MG63 (cell line): ENCODE measurements around the gene OR2Y1. TPM values are rescaled to one million over a fixed set of nuclear protein-coding genes. Genes with fewer than 3 reads are reported as not detected.
"Not testable (repeated sequence)": the region's sequence is repeated elsewhere in the genome, so short reads cannot be mapped to it uniquely, and the experiment has no call there.

ENCODE experiments used
- DNase-seq: peaks from one replicate; pipeline ENCODE4 v3.0.0-alpha.2; 2020
- H3K27me3 ChIP-seq: fragments of 250-450 bp; sonication (Bioruptor Pico); 2 replicates; pipeline ENCODE4 v1.5.1; 2020; ENCODE audit warnings: mild to moderate bottlenecking, moderate library complexity
- H3K36me3 ChIP-seq: fragments of 250-450 bp; sonication (Bioruptor Pico); 2 replicates; pipeline ENCODE4 v1.5.1; 2020; ENCODE audit warnings: mild to moderate bottlenecking, moderate library complexity
- H3K4me3 ChIP-seq: fragments of 250-450 bp; sonication (Bioruptor Pico); 2 replicates; pipeline ENCODE4 v1.5.1; 2020; ENCODE audit warnings: mild to moderate bottlenecking, moderate library complexity
- H3K9me3 ChIP-seq: fragments of 250-450 bp; sonication (Bioruptor Pico); 2 replicates; pipeline ENCODE4 v1.5.1; 2020; ENCODE audit warnings: mild to moderate bottlenecking, moderate library complexity
- total RNA-seq: library from RNA; depleted of rRNA; stranded (reverse); fragments of >200 nt; shearing (Covaris generic); gene quantifications from 2 replicates; pipeline ENCODE4 v1.2.3, GENCODE V29; 2014; ENCODE audit warnings: low replicate concordance

The OR2Y1 gene
- total RNA-seq, 1 experiment from 2014 or later: not detected

DNA sequence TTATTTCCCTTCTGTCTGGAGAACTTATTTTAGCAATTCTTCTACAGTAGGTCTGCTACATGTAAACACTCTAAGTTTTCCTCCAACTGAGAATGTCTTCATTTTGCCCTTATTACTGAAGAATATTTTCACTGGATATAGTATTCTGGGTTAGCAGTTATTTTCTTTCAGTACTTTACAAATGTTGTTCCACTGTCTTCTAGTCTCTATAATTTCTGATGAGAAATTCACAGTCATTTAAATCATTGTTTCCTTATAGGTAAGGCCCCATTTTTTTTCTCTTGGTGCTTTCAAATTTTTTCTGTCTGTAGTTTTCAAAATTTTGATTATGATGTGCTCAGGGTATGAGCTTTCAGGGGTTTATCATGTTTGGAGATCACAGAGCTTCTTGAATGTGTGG is 32.0 kb upstream of the OR2Y1 start:
- peaks cover 8% of the 10 kb centered on the region for H3K27me3 ChIP-seq
- H3K36me3 ChIP-seq: no peaks in the 10 kb centered on the region; the same call in 1 of the 2 replicates
- no peak for DNase-seq
- H3K4me3 ChIP-seq: no peak overlapping the region
- peaks cover 6% of the 10 kb centered on the region for H3K9me3 ChIP-seq

DNA sequence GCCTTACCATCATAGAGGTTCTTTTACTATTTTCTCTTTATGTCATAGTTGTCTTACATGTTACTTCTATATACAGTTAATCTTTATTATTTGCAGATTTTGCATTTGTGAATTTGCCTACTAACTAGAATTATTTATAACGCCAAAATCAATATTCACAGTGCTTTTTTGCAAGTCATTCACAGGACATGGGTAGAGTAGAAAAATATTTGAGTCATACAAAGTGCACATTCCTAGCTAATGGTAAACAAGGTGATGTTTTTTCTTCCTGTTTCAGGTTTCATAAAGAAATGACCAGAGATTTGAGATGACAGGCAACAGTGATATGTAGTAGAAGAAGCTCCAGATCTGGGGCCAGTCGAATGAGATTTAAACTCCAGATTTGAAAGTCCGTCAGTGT is 30.0 kb upstream of the OR2Y1 start:
- H3K4me3 ChIP-seq: no peak overlapping the region
- DNase-seq: no peak
- H3K27me3 ChIP-seq: peaks cover 2% of the 10 kb centered on the region; the same call in 1 of the 2 replicates
- peaks cover 6% of the 10 kb centered on the region for H3K9me3 ChIP-seq
- H3K36me3 ChIP-seq: no peaks in the 10 kb centered on the region; the same call in 1 of the 2 replicates

DNA sequence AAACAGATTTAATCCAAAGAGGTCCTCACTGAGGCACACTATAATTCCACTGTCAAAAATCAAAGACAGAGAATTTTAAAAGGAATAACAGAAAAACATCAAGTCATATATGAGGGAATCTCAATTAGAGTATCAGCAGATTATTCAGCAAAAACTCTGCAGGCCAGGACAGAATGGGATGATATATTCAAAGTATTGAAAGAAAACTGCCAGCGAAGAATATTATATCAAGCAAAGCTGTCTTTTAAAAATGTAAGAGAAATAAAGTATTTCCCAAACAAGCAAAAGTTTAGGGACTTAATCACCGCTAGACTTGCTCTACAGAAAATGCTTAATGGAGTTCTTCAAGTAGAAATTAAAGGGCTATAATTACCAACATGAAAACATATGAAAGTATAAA is 15.7 kb upstream of the OR2Y1 start:
- peaks cover 22% of the 10 kb centered on the region for H3K27me3 ChIP-seq
- DNase-seq: no peak
- no peaks in the 10 kb centered on the region for H3K36me3 ChIP-seq
- H3K9me3 ChIP-seq: peaks cover 16% of the 10 kb centered on the region
- no peak overlapping the region for H3K4me3 ChIP-seq

DNA sequence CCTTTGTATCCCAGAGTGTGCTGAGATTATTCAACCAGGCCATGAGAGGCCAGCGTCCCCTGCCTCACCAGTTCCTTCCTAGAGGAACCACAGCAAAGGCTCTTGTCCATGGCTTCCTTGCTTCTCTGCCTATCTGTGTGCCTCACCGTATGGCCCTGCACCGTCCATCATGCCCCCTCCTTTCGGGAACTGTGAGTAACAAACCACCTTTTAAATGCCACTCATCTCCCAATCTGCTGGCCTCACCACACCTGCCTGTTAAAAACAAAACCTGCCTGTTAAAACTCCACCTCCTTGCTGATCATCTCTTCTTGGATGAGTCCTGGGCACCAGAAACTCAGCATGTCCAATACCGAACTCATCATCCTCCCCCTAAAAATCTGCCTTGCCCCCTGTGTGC is 4.4 kb upstream of the OR2Y1 start:
- H3K9me3 ChIP-seq: no peaks in the 10 kb centered on the region; the same call in 1 of the 2 replicates
- H3K27me3 ChIP-seq: peaks cover 75% of the 10 kb centered on the region
- H3K4me3 ChIP-seq: no peak overlapping the region
- H3K36me3 ChIP-seq: no peaks in the 10 kb centered on the region
- no peak for DNase-seq

DNA sequence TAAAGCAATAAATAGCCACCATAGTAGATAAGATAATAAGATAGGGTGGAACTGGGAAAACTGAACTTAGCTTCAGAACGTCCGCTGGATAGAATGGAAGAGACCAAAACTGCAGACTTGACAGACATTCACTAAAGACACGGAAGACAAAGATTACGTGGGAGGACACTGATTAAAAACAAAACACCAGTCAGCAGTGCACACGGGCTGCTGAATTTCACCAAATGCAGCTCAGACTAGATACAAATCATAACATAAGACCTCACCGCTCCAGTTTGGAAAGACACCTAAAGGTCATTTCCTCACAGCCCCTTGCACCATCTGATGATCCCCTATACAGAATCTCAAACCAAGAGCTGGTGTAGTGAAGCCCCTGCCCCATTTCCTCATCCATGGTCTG is 2.9 kb upstream of the OR2Y1 start:
- DNase-seq: no peak
- no peaks in the 10 kb centered on the region; the same call in 1 of the 2 replicates for H3K9me3 ChIP-seq
- H3K27me3 ChIP-seq: peaks cover 85% of the 10 kb centered on the region
- H3K36me3 ChIP-seq: no peaks in the 10 kb centered on the region
- no peak overlapping the region for H3K4me3 ChIP-seq

DNA sequence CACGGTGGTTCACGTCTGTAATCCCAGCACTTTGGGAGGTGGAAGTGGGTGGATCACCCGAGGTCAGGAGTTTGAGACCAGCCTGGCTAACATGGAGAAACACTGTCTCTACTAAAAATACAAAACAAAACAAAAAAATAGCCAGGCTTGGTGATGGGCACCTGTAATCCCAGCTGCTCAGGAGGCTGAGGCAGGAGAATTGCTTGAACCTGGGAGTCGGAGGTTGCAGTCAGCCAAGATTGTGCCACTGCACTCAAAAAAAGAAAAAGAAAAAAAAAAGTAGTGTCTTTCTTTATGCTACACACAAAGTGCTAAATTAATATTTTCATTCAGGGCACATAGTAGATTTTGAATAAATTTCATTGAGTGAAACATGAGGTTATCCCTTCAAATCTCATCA is 1.1 kb upstream of the OR2Y1 start:
- DNase-seq, H3K9me3 ChIP-seq, H3K36me3 ChIP-seq, H3K4me3 ChIP-seq: not testable (repeated sequence)
- peaks cover 88% of the 10 kb centered on the region for H3K27me3 ChIP-seq

DNA sequence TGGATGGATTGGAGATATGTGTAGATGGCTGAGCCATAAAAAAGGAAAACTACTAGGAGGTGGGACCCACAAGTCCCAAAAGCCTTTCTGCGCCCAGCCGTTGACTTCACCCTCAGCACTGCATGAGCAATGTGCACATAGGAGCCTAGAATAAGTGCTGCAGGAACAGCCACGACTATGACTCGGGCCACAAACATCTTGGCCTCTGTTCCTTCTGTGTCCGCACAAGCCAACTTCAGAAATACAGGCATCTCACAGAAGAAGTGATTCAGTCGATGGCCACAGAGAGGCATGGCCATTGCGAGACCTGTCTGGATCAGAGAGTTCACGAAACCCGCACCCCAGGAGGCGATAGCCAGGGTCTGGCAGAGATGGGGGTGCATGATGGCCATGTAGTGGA is 587 bp downstream of the OR2Y1 start:
- H3K27me3 ChIP-seq: peaks cover 85% of the 10 kb centered on the region
- H3K36me3 ChIP-seq: no peaks in the 10 kb centered on the region
- no peak for DNase-seq
- no peak overlapping the region for H3K4me3 ChIP-seq
- H3K9me3 ChIP-seq: peaks cover 3% of the 10 kb centered on the region

DNA sequence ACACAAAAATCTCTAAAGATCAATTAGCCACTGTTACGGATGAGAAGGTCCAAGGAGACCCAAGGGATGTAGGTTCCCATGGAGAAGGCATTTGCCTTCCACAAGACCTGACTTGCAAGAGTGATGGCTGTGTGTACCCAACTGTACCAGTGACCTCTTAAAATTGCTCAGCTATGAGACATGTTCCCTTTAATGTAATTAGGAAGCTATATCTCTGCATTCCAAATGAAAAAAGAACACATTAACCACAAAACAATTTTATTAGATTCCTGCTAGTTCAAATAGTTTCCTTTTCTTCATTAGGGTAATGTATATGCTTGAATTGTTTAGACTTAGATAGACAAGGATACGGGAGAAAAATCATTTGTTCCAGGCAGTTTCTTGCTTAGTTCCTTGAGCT is 3.3 kb downstream of the OR2Y1 start:
- peaks cover 3% of the 10 kb centered on the region for H3K9me3 ChIP-seq
- DNase-seq: no peak
- H3K36me3 ChIP-seq: no peaks in the 10 kb centered on the region
- no peak overlapping the region for H3K4me3 ChIP-seq
- H3K27me3 ChIP-seq: peaks cover 82% of the 10 kb centered on the region

DNA sequence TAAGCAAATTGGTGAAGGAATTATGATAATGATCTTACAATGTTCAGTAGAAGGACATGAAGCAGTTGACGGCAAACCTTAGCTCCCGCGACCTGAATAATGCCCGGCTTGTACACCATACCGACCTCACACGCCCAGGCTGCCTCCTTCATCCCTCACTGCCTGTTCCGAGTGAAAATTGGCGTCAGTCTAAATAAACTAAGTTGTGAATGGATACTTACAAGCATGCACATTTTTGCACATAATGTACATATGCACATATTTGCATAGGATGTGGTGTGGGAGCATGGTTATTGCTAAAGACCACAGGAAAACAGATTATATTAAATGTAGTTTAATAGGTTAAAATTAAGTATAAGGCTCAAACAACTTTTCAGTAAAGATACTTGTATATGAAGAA is 14.9 kb downstream of the OR2Y1 start:
- peaks cover 57% of the 10 kb centered on the region for H3K27me3 ChIP-seq

DNA sequence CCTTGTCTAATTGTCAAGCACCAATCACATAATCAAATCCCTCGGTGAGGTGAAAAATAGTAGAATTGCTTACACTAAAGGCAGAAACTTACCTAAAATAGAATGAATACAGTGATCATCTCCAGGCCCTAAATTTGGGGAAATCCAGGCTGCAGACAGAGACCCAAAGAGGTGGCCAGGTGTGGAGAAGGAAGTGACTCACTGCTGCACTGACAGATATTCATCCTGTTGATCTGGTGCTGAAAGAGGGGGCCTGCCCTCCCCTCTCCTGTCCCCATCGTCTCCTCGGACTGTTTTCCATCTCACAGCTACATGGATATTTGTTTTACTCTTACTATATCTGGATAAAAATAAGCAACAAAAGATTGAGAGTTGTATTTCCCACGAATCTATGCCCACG is 15.9 kb downstream of the OR2Y1 start:
- H3K4me3 ChIP-seq: no peak overlapping the region
- H3K36me3 ChIP-seq: no peaks in the 10 kb centered on the region
- no peaks in the 10 kb centered on the region for H3K9me3 ChIP-seq
- H3K27me3 ChIP-seq: peaks cover 49% of the 10 kb centered on the region
- no peak for DNase-seq

More for the DNA sequence above, 14.9 kb downstream of the OR2Y1 start:
- no peaks in the 10 kb centered on the region for H3K36me3 ChIP-seq
- no peaks in the 10 kb centered on the region for H3K9me3 ChIP-seq
- no peak for DNase-seq
- H3K4me3 ChIP-seq: no peak overlapping the region

DNA sequence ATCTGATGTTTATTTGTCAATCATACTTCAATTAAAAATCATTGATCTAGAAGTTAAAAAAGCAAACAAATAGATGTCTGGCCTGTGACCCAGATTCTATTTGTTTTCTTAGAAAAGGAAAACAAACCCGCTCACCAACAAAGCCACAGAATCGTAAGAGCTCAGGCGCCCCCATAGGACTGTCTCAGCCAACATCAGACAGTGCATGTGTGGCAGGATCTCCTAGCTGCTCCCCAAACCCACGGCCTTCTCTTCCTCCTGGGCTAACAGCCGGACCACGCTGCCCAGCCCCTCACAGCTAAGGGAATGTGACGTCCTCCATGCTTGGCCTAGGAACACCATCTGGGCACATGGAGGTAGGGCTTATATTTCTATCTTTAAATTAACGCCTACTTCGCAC is 19.4 kb downstream of the OR2Y1 start:
- H3K9me3 ChIP-seq: no peaks in the 10 kb centered on the region
- no peak for DNase-seq
- no peaks in the 10 kb centered on the region for H3K36me3 ChIP-seq
- peaks cover 55% of the 10 kb centered on the region for H3K27me3 ChIP-seq
- no peak overlapping the region for H3K4me3 ChIP-seq

DNA sequence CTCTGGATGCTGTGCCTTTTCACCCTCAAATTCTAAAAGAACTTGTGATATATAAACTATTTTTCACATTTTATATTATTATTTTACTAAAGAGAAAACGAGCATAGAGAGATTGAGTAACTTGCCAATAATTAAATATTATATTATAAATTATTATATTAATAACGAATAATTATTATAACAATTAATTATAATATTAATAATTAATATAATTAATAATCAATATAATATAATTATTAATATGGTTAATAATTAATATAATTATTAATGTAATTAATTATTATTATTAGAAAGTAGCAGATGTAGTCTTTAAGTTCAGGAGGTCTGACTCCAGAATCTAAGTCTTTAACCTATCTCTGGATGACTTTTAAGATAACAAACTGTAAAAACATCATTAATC is 20.1 kb downstream of the OR2Y1 start:
- Histone ChIP-seq H3K4me3 (no peak overlapping the region), H3K9me3 (no peaks in the 10 kb centered on the region), H3K27me3 (peaks cover 55% of the 10 kb centered on the region), H3K36me3 (no peaks in the 10 kb centered on the region)
- DNase-seq: no peak

DNA sequence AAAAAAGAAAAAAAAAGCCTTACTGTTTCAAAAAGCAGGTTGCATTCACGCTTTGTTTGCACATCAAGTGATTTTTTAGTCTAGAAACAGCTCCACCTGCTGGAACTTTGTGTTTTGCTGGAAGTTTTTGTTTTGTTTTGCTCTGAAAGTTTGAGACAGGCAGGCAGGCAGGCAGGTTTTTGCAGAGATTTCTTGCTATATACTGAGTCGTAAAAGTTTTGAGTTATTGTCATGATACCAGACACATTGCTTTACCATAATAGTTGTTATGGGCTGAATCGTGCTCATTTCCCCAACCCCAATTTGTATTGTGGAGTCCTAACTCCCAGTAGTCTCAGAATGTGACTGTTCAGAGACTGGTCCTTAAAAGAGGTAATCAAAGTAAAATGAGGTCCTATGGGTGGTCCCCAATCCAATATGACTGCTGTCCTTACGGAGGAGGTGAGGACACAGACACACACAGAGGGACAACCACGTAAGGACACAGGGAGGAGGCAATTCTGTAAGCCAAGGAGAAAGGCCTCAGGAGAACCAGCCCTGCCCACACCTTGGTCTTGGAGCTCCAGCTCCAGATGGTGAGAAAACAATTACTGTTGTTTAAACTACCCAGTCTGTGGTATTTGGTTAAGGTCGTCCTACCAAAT is 20.9 kb downstream of the OR2Y1 start:
- Histone ChIP-seq H3K9me3 (no peaks in the 10 kb centered on the region), H3K36me3 (no peaks in the 10 kb centered on the region)

DNA sequence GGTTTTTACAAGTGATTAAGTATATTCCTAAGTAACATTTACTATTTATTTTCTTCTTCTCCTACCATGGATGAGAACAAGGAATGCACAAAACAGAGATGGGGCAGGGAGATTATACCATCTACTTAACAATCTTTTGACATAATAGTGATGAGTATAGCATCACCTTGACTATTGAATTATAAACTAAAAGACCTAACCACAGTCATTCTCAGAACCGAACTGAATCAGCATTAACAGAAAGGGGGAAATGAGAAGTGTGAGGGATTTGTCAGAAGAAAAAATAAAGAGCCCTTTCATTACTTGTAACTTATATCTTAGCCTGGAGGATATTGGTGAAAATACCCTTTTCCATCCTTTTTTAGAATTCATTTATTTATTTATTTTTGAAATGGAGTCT is 21.9 kb downstream of the OR2Y1 start:
- H3K9me3 ChIP-seq: no peaks in the 10 kb centered on the region
- H3K4me3 ChIP-seq: no peak overlapping the region
- H3K36me3 ChIP-seq: no peaks in the 10 kb centered on the region
- DNase-seq: no peak
- H3K27me3 ChIP-seq: peaks cover 57% of the 10 kb centered on the region

More for the DNA sequence above, 20.9 kb downstream of the OR2Y1 start:
- DNase-seq: no peak
- H3K27me3 ChIP-seq: peaks cover 57% of the 10 kb centered on the region
- H3K4me3 ChIP-seq: no peak overlapping the region

DNA sequence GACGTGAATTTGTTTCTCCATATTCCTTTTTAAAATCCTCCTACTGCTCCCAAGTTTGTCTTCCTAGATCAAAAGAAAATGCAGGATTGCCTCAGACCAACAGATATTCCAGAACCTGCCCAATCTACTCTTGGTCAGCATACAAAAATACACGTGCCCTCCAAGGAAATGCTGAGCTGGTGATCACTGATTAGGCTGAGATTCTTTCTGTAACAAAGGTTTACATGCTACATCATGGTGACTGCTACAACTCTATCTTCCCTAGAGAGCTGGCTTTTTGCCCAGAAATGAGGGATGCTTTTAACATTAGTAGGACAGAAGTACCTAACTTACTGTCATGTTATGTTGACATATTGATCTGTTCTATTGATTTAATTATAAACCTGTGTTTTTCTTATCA is 35.5 kb downstream of the OR2Y1 start:
- Histone ChIP-seq H3K27me3 (peaks cover 47% of the 10 kb centered on the region), H3K4me3 (no peak overlapping the region), H3K9me3 (no peaks in the 10 kb centered on the region), H3K36me3 (no peaks in the 10 kb centered on the region)
- DNase-seq: no peak

DNA sequence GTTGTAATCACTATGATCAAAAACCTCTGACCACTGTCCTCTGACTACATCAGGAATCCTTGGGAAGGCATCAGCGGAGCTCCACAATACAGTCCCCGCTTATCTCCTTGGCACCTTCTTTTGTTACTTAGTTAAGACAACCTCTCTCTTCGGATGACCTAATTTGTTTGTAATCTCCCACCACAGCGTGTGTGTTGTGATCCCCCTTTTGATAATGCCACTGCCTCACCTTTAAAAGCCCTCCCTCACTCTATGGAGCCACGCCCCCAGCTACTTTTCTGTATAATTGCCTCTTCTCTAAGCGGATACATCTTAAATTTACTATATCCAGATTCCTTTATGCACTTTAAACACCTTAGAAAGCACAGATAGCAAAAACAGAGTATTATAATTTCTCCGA is 35.9 kb downstream of the OR2Y1 start:
- Histone ChIP-seq H3K36me3 (no peaks in the 10 kb centered on the region), H3K9me3 (no peaks in the 10 kb centered on the region)
- DNase-seq: no peak

DNA sequence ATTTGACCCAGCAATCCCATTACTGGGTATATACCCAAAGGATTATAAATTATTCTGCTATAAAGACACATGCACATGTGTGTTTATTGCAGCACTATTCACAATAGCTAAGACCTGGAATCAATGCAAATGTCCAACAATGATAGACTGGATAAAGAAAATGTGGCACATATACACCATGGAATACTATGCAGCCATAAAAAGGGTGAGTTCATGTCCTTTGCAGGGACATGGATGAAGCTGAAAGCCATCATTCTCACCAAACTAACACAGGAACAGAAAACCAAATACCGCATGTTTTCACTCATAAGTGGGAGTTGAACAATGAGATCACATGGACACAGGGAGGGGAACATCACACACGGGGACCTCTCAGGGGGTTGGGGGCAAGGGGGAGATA is 36.5 kb downstream of the OR2Y1 start:
- H3K4me3 ChIP-seq, H3K9me3 ChIP-seq, H3K36me3 ChIP-seq, DNase-seq: not testable (repeated sequence)
- peaks cover 45% of the 10 kb centered on the region for H3K27me3 ChIP-seq

More for the DNA sequence above, 35.9 kb downstream of the OR2Y1 start:
- Histone ChIP-seq H3K4me3 (no peak overlapping the region), H3K27me3 (peaks cover 47% of the 10 kb centered on the region)

DNA sequence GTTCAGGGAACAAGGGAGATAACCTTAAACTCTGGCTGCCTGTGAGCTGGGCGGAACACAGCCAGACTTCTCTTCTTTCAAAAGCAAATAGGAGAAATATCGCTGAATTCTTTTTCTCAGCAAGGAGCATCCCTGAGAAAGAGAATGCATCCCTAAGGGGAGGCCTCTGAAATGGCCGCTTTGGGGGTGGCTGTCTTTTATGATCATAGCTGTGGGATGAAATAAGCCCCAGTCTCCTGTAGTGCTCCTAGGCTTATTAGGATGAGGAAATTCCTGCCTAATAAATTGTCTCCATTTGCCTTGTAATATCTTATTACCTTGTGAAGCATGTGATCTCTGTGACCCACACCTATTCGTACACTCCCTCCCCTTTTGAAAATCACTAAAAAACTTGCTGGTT is 39.4 kb downstream of the OR2Y1 start:
- H3K9me3 ChIP-seq, H3K4me3 ChIP-seq, H3K36me3 ChIP-seq, DNase-seq: not testable (repeated sequence)
- peaks cover 33% of the 10 kb centered on the region for H3K27me3 ChIP-seq
